Stomach smooth muscle (tissue), 2 donors: ENCODE data around the gene CASKIN1.

Source experiments
- H3K27ac ChIP-seq: one replicate; pipeline ENCODE4 v1.7.0; 2013; ENCODE audit warnings: mild to moderate bottlenecking, low read length, inconsistent platforms
- H3K27me3 ChIP-seq, 2 donors: one replicate each; pipeline ENCODE4 v1.7.0; 2013; ENCODE audit warnings: low read length in 2 of 2; ENCODE audit not compliant: insufficient read depth in 2 of 2, control insufficient read depth in 1 of 2
- H3K36me3 ChIP-seq, 2 donors: one replicate each; pipeline ENCODE4 v1.7.0; 2013; ENCODE audit warnings: low read length in 2 of 2; ENCODE audit not compliant: control insufficient read depth in 2 of 2, insufficient read depth in 2 of 2
- H3K4me1 ChIP-seq: one replicate; pipeline ENCODE4 v1.7.0; 2013; ENCODE audit warnings: low read length; ENCODE audit not compliant: control insufficient read depth, insufficient read depth
- H3K4me3 ChIP-seq, 2 donors: one replicate each; pipeline ENCODE4 v1.7.0; 2013; ENCODE audit warnings: low read length in 2 of 2
- H3K9ac ChIP-seq, 2 donors: one replicate each; pipeline ENCODE4 v1.7.0; 2013; ENCODE audit warnings: low read length in 2 of 2, mild to moderate bottlenecking in 1 of 2
- H3K9me3 ChIP-seq, 2 donors: one replicate each; pipeline ENCODE4 v1.7.0; 2013; ENCODE audit warnings: low read length in 2 of 2; ENCODE audit not compliant: control insufficient read depth in 2 of 2
- donor health status: healthy.
- donor health status: Pancreatic carcinoma.

Gene CASKIN1

GRCh38 chr16:2216330-2216729 is 19.9 kb upstream of the CASKIN1 start:
- Histone ChIP-seq H3K27me3 (no peaks in the 10 kb centered on the region), H3K9ac (no peak overlapping the region), H3K9me3 (no peaks in the 10 kb centered on the region), H3K4me3 (no peak overlapping the region), H3K4me1 (peaks cover 25% of the 10 kb centered on the region), H3K36me3 (peaks cover 0 to 3% of the 10 kb centered on the region in 2 donors), H3K27ac (no peak overlapping the region)

DNA sequence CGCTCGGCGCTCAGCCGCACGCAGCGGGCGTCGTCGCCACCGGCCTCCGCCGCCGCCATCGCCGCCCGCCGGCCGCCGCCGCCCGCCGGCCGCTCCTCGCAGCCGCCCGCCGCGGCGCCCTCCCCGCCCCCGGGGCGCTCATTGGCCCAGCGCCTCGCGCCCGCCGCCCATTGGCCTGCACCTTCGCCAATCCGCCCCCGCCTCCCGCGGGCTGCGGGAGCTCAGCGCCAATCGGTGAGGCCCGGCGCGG is 18.2 kb upstream of the CASKIN1 start, which contains the start of gene PGP:
Gene PGP (minus strand): TSS at position 122 of the 250 bp plus-strand sequence. CDS start 63 bp downstream, at position 59.
- Histone ChIP-seq H3K4me3 (peak within 1 kb of the TSS; percentile 77 to 81), H3K36me3 (peaks cover 0 to 3% of the 10 kb centered on the region in 2 donors), H3K4me1 (peaks cover 29% of the 10 kb centered on the region), H3K9ac (peak within 1 kb of the TSS; percentile 74 to 80), H3K27ac (peak within 1 kb of the TSS; percentile 88), H3K27me3 (no peaks in the 10 kb centered on the region), H3K9me3 (no peaks in the 10 kb centered on the region)

DNA sequence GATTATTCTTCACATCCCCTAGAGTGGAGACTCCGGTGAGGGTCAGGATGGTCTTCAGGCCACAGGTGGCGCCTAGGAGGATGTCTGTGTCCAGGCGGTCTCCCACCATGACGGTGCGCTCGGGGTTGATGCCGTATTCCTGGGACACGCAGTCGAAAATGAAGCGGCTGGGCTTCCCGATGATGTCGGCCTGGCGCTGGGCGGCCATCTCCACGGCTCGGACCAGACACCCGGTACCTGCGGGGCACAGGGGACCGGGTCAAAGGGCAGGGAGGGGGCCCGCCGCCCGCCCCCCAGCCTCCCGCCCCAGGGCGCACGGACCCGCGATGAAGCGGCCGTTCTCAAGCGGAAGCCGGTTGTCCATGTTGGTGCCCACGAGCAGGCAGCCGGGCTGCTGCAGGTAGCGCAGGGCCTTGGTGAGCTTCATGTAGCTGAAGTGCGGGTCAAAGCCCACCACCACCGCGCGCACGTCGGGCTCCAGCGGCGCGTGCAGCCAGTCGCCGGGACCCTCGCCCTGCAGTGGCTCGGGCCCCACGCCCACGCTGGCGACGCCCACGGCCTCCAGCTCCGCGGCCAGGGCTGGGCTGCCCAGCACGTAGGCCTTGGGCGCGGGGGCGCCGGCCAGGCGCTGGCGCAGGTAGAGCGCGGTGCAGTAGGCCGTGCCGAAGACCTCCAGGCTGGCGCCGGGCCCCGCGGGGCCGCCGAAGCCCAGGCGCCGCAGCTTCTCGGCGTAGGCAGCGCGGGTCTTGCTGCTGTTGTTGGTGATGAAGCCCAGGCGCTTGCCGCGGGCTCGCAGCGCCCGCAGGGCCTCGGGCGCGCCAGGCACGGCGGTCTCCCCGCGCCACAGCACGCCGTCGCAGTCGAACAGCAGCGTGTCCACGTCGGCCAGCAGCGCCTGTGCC is 17.7 kb upstream of the CASKIN1 start:
- no peaks in the 10 kb centered on the region for H3K9me3 ChIP-seq
- peaks cover 29% of the 10 kb centered on the region for H3K4me1 ChIP-seq
- H3K27ac ChIP-seq: peak overlapping the region; percentile 24
- peak overlapping the region; percentile 69 to 80 for H3K4me3 ChIP-seq
- peak overlapping the region; percentile 68 to 70 for H3K9ac ChIP-seq
- peaks cover 0 to 4% of the 10 kb centered on the region in 2 donors for H3K36me3 ChIP-seq
- no peaks in the 10 kb centered on the region for H3K27me3 ChIP-seq

DNA sequence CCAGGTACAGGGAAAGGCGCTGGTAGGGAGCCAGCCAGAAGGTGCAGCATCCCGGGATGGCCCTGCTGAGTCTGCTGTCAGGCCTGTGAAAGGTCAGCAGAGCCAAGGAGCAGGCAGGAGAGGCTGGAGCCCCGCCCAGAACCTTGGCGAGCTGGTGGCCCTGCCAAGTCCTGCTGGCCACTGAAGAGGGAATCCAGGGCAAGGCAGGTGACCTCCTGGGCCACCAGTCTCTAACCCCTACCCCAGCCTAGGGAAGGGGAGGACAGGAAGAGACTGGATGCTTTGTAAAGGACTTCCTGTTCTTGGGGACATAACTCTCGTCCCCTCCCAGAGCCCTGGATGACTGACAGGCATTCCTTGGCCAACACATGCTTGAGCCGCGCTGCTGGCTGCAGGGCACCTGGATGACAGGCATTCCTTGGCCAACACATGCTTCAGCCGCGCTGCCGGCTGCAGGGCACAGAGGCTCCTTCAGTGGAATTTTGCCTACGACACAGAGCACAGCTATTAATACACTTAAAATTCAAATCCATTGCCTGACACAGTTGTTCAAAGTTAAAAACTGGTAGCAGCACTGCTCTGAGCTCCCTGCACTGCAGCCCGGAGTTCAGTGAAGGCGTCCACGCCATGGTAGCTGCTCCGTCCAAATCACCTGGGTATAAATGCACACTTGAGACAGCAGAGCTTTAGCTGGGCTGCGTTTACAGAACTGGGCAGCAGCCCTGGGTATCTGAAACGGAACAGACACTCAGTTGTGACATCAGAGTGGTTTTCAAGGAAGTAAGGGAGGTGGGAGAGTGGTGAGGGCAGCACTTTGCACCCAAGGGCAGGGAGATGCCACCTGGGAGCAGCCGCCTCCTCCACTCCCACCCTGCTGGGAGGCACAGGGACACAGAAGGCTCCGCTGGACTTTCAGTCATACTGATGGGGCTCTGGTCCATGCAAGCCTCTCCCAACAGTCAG is 16.2 kb upstream of the CASKIN1 start:
- peak overlapping the region; percentile 31 to 66 for H3K4me3 ChIP-seq
- peak overlapping the region; percentile 42 to 60 for H3K9ac ChIP-seq
- H3K27me3 ChIP-seq: no peaks in the 10 kb centered on the region
- peaks cover 29% of the 10 kb centered on the region for H3K4me1 ChIP-seq
- no peak overlapping the region for H3K27ac ChIP-seq
- H3K36me3 ChIP-seq: peaks cover 6 to 11% of the 10 kb centered on the region in 2 donors
- H3K9me3 ChIP-seq: no peaks in the 10 kb centered on the region

DNA sequence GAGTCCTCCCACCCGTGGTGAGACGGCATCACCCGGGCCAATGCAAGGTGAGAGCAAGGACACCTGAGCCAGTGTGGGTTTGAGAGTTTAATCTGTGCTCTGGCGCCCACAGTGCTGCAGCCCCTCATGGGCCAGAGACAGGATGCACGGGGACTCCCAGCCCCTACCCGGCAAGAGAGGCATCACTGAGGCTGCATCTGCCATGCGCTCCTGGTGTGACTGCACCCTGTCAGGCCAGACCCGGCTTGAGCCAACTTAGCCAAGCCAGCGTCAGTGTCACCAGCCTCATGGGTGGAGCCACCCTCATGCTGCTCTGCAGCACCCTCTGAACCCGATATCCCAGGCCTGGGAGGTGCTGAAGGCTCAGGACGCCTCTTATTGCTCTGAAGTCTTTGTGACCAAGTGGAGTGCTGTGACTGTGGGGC is 15.5 kb upstream of the CASKIN1 start:
- Histone ChIP-seq H3K4me3 (no peak overlapping the region), H3K9me3 (no peaks in the 10 kb centered on the region), H3K36me3 (peaks cover 12 to 15% of the 10 kb centered on the region in 2 donors), H3K27me3 (no peaks in the 10 kb centered on the region), H3K27ac (no peak overlapping the region), H3K4me1 (peaks cover 31% of the 10 kb centered on the region), H3K9ac (no peak overlapping the region)

DNA sequence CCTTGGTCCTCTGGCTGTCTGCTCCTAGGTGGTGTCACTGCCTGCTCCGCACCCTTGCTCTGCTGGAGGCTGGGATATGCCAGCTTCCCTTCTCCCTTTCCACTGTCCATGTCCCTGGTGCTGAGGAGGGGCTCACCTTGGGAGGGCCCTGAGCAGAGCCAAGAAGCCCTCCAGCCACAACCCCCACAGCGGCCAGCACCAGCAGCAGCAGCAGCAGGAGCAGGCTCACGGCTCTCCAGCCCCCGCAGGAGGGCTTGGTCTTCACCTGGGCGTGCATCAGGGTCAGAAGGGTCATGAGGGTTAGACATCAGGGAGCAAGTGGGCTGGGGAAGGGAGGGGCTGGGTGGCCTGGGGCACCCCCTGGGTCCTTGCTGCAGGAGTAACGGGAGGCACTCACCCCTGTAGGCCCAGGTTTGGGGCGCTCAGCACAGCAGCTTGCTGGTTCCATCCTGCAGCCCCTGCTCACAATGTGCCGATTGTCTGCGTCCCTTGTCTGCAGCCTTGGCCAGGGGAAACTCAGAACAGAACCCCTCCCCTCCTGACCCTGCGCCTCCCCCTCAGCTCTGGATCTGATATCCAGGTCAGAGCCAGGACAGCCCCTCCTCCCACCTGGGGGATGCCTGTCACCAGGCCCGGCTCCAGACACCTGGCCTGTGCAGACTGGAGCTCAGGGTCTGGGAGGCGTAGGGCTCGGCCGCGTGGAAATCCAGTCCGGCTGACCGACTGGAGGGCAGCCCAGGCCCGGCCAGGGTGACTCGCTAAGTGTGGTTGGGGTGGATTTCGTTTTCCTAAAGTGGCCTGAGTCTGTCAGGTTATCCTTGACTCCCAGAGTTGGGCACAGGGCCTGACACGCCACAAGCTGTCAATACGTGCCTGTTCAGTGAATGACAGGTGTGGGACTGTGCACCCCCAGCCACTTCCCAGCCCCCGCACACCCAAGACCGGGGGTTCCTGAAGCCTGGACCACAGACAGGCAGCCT is 14.3 kb upstream of the CASKIN1 start, which contains the start of gene BRICD5:
Gene BRICD5 (minus strand): TSS at position 478 of the 980 bp plus-strand sequence. CDS start 30 bp downstream, at position 448.
- Histone ChIP-seq H3K4me1 (peaks cover 42% of the 10 kb centered on the region), H3K36me3 (peaks cover 12 to 15% of the 10 kb centered on the region in 2 donors), H3K4me3 (no peak within 1 kb of the TSS), H3K27ac (no peak within 1 kb of the TSS), H3K9ac (no peak within 1 kb of the TSS), H3K27me3 (no peaks in the 10 kb centered on the region), H3K9me3 (no peaks in the 10 kb centered on the region)

DNA sequence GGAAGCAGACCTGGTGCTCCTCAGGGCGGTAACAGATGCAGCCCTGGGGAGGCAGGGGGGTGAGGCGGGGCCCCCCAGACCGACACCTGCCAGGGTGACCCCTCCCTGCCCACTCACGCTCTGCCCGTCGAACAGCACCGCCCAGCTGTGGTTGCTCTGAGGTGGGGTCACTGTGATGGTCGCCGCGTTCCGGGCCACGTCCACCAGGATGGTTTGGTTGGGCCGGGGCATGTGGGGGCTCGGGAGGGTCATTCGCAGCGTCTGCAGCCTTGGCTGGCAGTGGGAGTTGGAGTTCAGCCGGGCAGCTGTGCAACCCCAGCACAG is 13.6 kb upstream of the CASKIN1 start:
- no peak overlapping the region for H3K9ac ChIP-seq
- no peak overlapping the region for H3K27ac ChIP-seq
- H3K4me1 ChIP-seq: peaks cover 45% of the 10 kb centered on the region
- H3K27me3 ChIP-seq: no peaks in the 10 kb centered on the region
- H3K4me3 ChIP-seq: no peak overlapping the region
- H3K36me3 ChIP-seq: peaks cover 12 to 15% of the 10 kb centered on the region in 2 donors
- no peaks in the 10 kb centered on the region for H3K9me3 ChIP-seq

DNA sequence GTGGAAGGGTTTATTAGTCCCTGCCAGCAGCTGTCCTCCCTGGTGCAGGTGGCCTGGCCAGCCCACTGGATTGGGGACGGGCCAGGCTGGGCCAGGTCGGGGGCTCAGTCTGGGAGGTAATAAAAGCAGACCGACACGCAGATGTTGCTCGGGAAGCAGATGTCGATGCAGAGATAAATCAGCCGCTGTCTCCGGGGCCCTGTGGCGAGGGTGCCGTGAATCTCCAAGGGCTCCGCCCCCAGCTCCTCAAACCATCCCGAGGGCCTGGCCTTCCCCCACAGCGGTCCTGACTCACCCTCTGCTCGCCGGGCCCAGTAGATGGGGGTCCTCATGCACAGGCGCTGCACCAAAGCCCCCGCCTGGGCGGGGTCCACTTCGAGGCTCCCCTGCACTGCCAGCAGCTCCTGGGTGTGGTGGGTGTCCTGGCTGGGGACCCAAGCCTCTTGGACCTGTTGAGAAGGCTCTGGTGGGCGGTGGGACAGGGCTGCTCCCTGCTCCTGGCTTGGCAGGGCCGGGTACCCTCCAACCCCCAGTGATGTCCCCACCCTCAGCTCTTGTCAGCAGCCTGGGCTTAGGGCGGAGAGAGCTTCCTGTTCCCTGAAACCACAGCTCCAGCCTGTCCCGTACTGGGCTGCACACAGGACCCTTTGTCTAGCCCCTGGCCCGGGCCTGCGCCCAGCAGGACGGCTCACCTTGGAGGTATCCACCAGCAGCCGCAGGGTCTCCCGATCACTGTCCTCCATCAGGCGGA is 13.0 kb upstream of the CASKIN1 start:
- Histone ChIP-seq H3K27ac (no peak overlapping the region), H3K9me3 (no peaks in the 10 kb centered on the region), H3K36me3 (peaks cover 12 to 15% of the 10 kb centered on the region in 2 donors), H3K27me3 (no peaks in the 10 kb centered on the region), H3K4me3 (no peak overlapping the region), H3K4me1 (peaks cover 49% of the 10 kb centered on the region), H3K9ac (no peak overlapping the region)

DNA sequence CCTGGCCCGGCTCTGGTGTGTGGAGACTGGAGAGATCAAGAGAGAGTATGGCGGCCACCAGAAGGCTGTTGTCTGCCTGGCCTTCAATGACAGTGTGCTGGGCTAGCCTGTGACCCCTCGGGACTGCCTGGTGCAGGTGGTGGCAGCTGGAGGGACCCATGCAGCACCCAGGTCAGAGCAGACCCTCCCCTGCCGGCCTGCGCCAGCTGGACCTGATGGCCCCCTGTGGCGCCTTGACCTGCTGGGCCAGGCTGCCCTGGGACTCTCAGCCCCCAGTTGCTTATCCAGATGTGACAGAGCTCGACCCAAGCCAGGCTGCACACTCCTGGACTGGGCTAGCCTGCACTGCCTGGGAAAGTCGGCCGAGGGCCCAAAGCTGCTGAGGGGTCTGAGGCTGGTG is 12.4 kb upstream of the CASKIN1 start:
- H3K4me1 ChIP-seq: peaks cover 43% of the 10 kb centered on the region
- H3K9ac ChIP-seq: no peak overlapping the region
- H3K9me3 ChIP-seq: no peaks in the 10 kb centered on the region
- H3K27me3 ChIP-seq: no peaks in the 10 kb centered on the region
- no peak overlapping the region for H3K27ac ChIP-seq
- peaks cover 12 to 15% of the 10 kb centered on the region in 2 donors for H3K36me3 ChIP-seq
- no peak overlapping the region for H3K4me3 ChIP-seq
